GM12878 (cell line): ENCODE measurements around the gene GPR148. TPM values are rescaled to one million over a fixed set of nuclear protein-coding genes. Genes with fewer than 3 reads are reported as not detected.

Experiments used
- ATAC-seq: fragments of 200-7000 bp; cut with Tn5 transposase; 3 replicates; pipeline ENCODE4 v1.9.1; 2020; ENCODE audit warnings: mild to moderate bottlenecking, moderate library complexity
- BruUV-seq: library from RNA; stranded (reverse); fragments of 400-500 nt; replicated peaks from 2 replicates; lab custom pipeline; 2021; lab: Mats Ljungman, UMichigan
- CTCF ChIA-PET: fragments of 300-600 bp; sonication (Branson Sonifier 250); formaldehyde crosslinking; extraction: SDS; loops from one replicate; lab custom pipeline; 2021; ENCODE audit warnings: inconsistent platforms; lab: Yijun Ruan, JAX
- POLR2A ChIA-PET: fragments of 350-600 bp; formaldehyde crosslinking; extraction: SDS; loops from one replicate; lab custom pipeline; 2021; ENCODE audit warnings: inconsistent platforms; lab: Charles Lee
- RAD21 ChIA-PET: fragments of 300-600 bp; sonication (Branson Sonifier 250); formaldehyde crosslinking; loops from one replicate; lab custom pipeline; 2023; ENCODE audit warnings: antibody characterized with exemption; ENCODE audit not compliant: unreplicated experiment; lab: Charles Lee
- SMC1A ChIA-PET: fragments of 300-600 bp; sonication (Branson Sonifier 250); formaldehyde crosslinking; loops from one replicate; lab custom pipeline; 2023; ENCODE audit not compliant: unreplicated experiment, uncharacterized antibody; lab: Charles Lee
- DNase-seq: peaks from one replicate; pipeline ENCODE4 v3.0.0-alpha.2; 2011; ENCODE audit warnings: low read depth, low spot score
- FAIRE-seq: peaks from 3 replicates; lab custom pipeline; 2011; peaks lifted over from hg19 to GRCh38; lab: Jason Lieb, UNC
- H2AFZ ChIP-seq: 2 replicates; pipeline ENCODE4 v1.6.0; 2011; ENCODE audit warnings: low read depth, low read length, control low read depth; ENCODE audit not compliant: control insufficient read depth
- H3K27ac ChIP-seq: 2 replicates; pipeline ENCODE4 v1.5.1; 2011; ENCODE audit warnings: control low read depth; ENCODE audit not compliant: control insufficient read depth, insufficient read depth
- H3K27me3 ChIP-seq, 2 experiments: replicated peaks in 1 of 2; 2 replicates each; pipeline versions ENCODE4 v1.6.0 to v1.6.1; 2011; ENCODE audit warnings: low read length in 1 of 2; ENCODE audit not compliant: control insufficient read depth in 2 of 2, insufficient read depth in 2 of 2
- H3K36me3 ChIP-seq, 2 experiments: 2 replicates each; pipeline ENCODE4 v1.5.1; 2011; ENCODE audit warnings: low read length in 1 of 2; ENCODE audit not compliant: control insufficient read depth in 2 of 2, insufficient read depth in 2 of 2
- H3K4me1 ChIP-seq: 2 replicates; pipeline ENCODE4 v1.6.1; 2011; ENCODE audit warnings: mild to moderate bottlenecking, low read length, moderate library complexity, mixed read lengths; ENCODE audit not compliant: control insufficient read depth, insufficient read depth
- H3K4me2 ChIP-seq: 2 replicates; pipeline ENCODE4 v1.6.0; 2011; ENCODE audit warnings: control low read depth; ENCODE audit not compliant: control insufficient read depth, insufficient read depth
- H3K4me3 ChIP-seq: fragments of 200-600 bp; sonication (generic); 2 replicates; pipeline ENCODE4 v1.5.1; 2016
- H3K79me2 ChIP-seq: 2 replicates; pipeline ENCODE4 v1.6.0; 2011; ENCODE audit warnings: low read length; ENCODE audit not compliant: control insufficient read depth, insufficient read depth
- H3K9ac ChIP-seq: 2 replicates; pipeline ENCODE4 v1.8.0; 2011; ENCODE audit warnings: low read length, control low read depth, mixed read lengths; ENCODE audit not compliant: control insufficient read depth, insufficient read depth
- H3K9me3 ChIP-seq: replicated peaks from 3 replicates; pipeline ENCODE4 v1.5.1; 2011; ENCODE audit warnings: mild to moderate bottlenecking, low read length; ENCODE audit not compliant: control insufficient read depth, insufficient read depth
- H4K20me1 ChIP-seq: 2 replicates; pipeline ENCODE4 v1.6.0; 2011; ENCODE audit not compliant: control insufficient read depth, insufficient read depth
- CHD4 ChIP-seq: fragments of 200-600 bp; sonication (generic); IDR thresholded peaks from 2 replicates; pipeline ENCODE4 v1.6.1; 2016; ENCODE audit warnings: mild to moderate bottlenecking
- EED ChIP-seq: sonication (generic); IDR thresholded peaks from 2 replicates; pipeline ENCODE4 v1.6.1; 2016; ENCODE audit warnings: antibody characterized with exemption, low read depth
- FOS ChIP-seq: IDR thresholded peaks from 3 replicates; pipeline ENCODE4 v1.6.1; 2011; ENCODE audit warnings: borderline replicate concordance; ENCODE audit not compliant: insufficient read length; ENCODE audit errors: extremely low read depth
- LARP7 ChIP-seq: fragments of 450-650 bp; IDR thresholded peaks from 2 replicates; pipeline ENCODE4 v1.6.1; 2017; ENCODE audit warnings: mild to moderate bottlenecking
- MEF2A ChIP-seq: IDR thresholded peaks from 2 replicates; pipeline ENCODE4 v1.6.1; 2011; ENCODE audit warnings: low read depth, mild to moderate bottlenecking, low read length, moderate library complexity; ENCODE audit not compliant: insufficient read depth
- NFIC ChIP-seq: IDR thresholded peaks from 2 replicates; pipeline ENCODE4 v1.6.1; 2012; ENCODE audit warnings: low read depth, mild to moderate bottlenecking, inconsistent platforms, low read length, moderate library complexity
- PML ChIP-seq: IDR thresholded peaks from 2 replicates; pipeline ENCODE4 v1.6.1; 2012; ENCODE audit warnings: low read length, inconsistent platforms
- RUNX3 ChIP-seq: IDR thresholded peaks from 2 replicates; pipeline ENCODE4 v1.6.1; 2012; ENCODE audit warnings: low read length, inconsistent platforms
- YY1 ChIP-seq: IDR thresholded peaks from 2 replicates; pipeline ENCODE4 v1.6.1; 2011; ENCODE audit warnings: low read depth, mild to moderate bottlenecking, low read length
- ZNF207 ChIP-seq: fragments of 450-650 bp; IDR thresholded peaks from 2 replicates; pipeline ENCODE4 v1.6.1; 2014; ENCODE audit warnings: antibody characterized with exemption, mild to moderate bottlenecking, borderline replicate concordance
- WGBS: methylation state at CpG from one replicate; pipeline ENCODE4 v1.1.6; 2016; ENCODE audit warnings: low lambda C conversion rate; ENCODE audit not compliant: insufficient replicate concordance, insufficient coverage; ENCODE audit errors: missing lambda C conversion rate; 5-methylcytosine and 5-hydroxymethylcytosine counted together
- in situ Hi-C: fragments of 300-500 bp; cut with MboI; formaldehyde crosslinking; loops from 9 replicates; pipeline ENCODE4 v1.14.3; 2018; ENCODE audit warnings: mixed read lengths
- intact Hi-C: fragments of 100-400 bp; cut with micrococcal nuclease; formaldehyde crosslinking; loops from one replicate; pipeline ENCODE4 v1.14.2; 2022; ENCODE audit not compliant: unreplicated experiment
- polyA plus RNA-seq, 11 experiments: library from polyadenylated mRNA; depleted of rRNA in 4 of 11; unstranded in 6 of 11; stranded (reverse) in 5 of 11; fragments of >200 nt; fragmentation: Nextera tagmentation in 4 of 11; fragmentation: Illumina TruSeq in 1 of 11; extraction: Ambion mirVana in 4 of 11; extraction: Trizol in 1 of 11; gene quantifications; 1 replicate in 1 of 11; 2 replicates in 10 of 11; pipeline versions ENCODE4 v1.2.1 to v1.2.3, GENCODE V29; 2011 to 2016; ENCODE audit warnings: inconsistent platforms in 2 of 11, missing spikeins in 2 of 11, low read depth in 1 of 11
- total RNA-seq, 4 experiments: library from RNA; depleted of rRNA in 3 of 4; stranded (reverse); fragments of >200 nt in 3 of 4; fragmentation: Illumina TruSeq in 1 of 4; extraction: Trizol in 1 of 4; gene quantifications; 2 replicates each; pipeline versions ENCODE4 v1.2.1 to v1.2.3, GENCODE V29; 2013 to 2021
- TF ChIP-seq, protein P1 (sequence below): IDR thresholded peaks from 2 replicates; pipeline ENCODE4 v1.6.1; 2012; ENCODE audit warnings: low read length, inconsistent platforms

Gene GPR148
- total and polyA plus RNA-seq, 10 of the 15 experiments (the other 5 are each of a cell fraction or from before 2014, with no cell fraction given) = not detected

DNA sequence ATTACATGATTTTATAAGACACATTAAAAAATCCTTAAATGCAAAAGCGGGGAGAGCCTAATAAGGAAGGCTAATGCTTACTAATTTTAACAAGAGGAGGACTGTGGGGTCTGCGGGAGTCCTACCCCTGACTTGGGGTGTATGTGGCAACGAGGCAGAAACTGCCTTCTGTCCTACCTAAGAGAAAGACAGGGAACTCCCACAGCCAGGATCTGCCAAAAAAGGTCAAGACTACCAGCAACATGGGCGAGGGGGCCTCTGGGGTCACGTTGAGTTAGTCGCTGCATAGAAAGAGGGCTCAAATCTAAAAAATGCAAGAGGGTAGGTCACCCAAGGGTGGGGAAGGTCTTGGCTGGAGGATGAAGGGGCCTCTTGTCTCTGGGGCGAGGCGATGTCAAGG is 25.9 kb downstream of the GPR148 start:
- H3K27ac ChIP-seq = no peak overlapping the region
- ChIA-PET POLR2A (no interaction called here), CTCF (no interaction called here), SMC1A (no interaction called here), RAD21 (no interaction called here)
- no peak overlapping the region for H2AFZ ChIP-seq
- no peaks in the 10 kb centered on the region for H3K79me2 ChIP-seq
- no peak overlapping the region for H3K4me3 ChIP-seq
- H3K4me2 ChIP-seq = no peak overlapping the region
- no peaks in the 10 kb centered on the region for H4K20me1 ChIP-seq
- H3K27me3 ChIP-seq = peaks cover 3 to 5% of the 10 kb centered on the region in 2 experiments
- no peaks in the 10 kb centered on the region for H3K36me3 ChIP-seq
- BruUV-seq = no TSS peak
- intact Hi-C loops (no loop called here), in situ Hi-C loops (no loop called here)
- no peaks in the 10 kb centered on the region for H3K9me3 ChIP-seq
- WGBS = 13% methylated on average over 8 of the region's 8 CpGs
- TF ChIP-seq RUNX3 = no peak
- no peak for TF ChIP-seq EED
- no peak for TF ChIP-seq NFIC
- no peak for TF ChIP-seq PML
- TF ChIP-seq, protein P1, sequence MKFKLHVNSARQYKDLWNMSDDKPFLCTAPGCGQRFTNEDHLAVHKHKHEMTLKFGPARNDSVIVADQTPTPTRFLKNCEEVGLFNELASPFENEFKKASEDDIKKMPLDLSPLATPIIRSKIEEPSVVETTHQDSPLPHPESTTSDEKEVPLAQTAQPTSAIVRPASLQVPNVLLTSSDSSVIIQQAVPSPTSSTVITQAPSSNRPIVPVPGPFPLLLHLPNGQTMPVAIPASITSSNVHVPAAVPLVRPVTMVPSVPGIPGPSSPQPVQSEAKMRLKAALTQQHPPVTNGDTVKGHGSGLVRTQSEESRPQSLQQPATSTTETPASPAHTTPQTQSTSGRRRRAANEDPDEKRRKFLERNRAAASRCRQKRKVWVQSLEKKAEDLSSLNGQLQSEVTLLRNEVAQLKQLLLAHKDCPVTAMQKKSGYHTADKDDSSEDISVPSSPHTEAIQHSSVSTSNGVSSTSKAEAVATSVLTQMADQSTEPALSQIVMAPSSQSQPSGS = no peak
- TF ChIP-seq FOS = no peak
- TF ChIP-seq ZNF207 = no peak
- no peak for TF ChIP-seq MEF2A
- TF ChIP-seq YY1 = no peak
- TF ChIP-seq CHD4 = no peak
- TF ChIP-seq LARP7 = no peak
- FAIRE-seq (no peak), DNase-seq (no peak), ATAC-seq (no peak)
- H3K4me1 ChIP-seq = no peaks in the 10 kb centered on the region
- no peak overlapping the region for H3K9ac ChIP-seq
